ENCODE results near the gene PI4KB.

GRCh38 chr1:151334822-151335221 lies 7.6 kb upstream of the PI4KB start:
- TF ChIP-seq, protein P1, sequence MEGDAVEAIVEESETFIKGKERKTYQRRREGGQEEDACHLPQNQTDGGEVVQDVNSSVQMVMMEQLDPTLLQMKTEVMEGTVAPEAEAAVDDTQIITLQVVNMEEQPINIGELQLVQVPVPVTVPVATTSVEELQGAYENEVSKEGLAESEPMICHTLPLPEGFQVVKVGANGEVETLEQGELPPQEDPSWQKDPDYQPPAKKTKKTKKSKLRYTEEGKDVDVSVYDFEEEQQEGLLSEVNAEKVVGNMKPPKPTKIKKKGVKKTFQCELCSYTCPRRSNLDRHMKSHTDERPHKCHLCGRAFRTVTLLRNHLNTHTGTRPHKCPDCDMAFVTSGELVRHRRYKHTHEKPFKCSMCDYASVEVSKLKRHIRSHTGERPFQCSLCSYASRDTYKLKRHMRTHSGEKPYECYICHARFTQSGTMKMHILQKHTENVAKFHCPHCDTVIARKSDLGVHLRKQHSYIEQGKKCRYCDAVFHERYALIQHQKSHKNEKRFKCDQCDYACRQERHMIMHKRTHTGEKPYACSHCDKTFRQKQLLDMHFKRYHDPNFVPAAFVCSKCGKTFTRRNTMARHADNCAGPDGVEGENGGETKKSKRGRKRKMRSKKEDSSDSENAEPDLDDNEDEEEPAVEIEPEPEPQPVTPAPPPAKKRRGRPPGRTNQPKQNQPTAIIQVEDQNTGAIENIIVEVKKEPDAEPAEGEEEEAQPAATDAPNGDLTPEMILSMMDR (conservative IDR thresholded peaks at IDR 0.05) = no peak
- no peak for TF ChIP-seq ZFX (IDR thresholded peaks at IDR 0.05)
